IMR-90 (cell line): ENCODE results near the gene BAZ2B. TPM values are rescaled to one million over a fixed set of nuclear protein-coding genes. Genes with fewer than 3 reads are reported as not detected.

Experiments
- ATAC-seq: fragments of 200-7000 bp; cut with Tn5 transposase; 2 replicates; pipeline ENCODE4 v1.9.1; 2020; ENCODE audit warnings: low read depth, mild to moderate bottlenecking, moderate library complexity
- BruUV-seq: library from RNA; stranded (reverse); fragments of 400-500 nt; replicated peaks from 2 replicates; lab custom pipeline; 2021; lab: Mats Ljungman, UMichigan
- CTCF ChIA-PET: fragments of 300-600 bp; formaldehyde crosslinking; extraction: SDS; loops from one replicate; lab custom pipeline; 2021; ENCODE audit warnings: antibody characterized with exemption; lab: Yijun Ruan, JAX
- POLR2A ChIA-PET: fragments of 300-600 bp; sonication (Branson Sonifier 250); formaldehyde crosslinking; loops from one replicate; lab custom pipeline; 2022; ENCODE audit warnings: antibody characterized with exemption; ENCODE audit not compliant: unreplicated experiment; lab: Charles Lee
- DNase-seq: peaks from one replicate; pipeline ENCODE4 v3.0.0; 2013
- H2AFZ ChIP-seq: replicated peaks from 2 replicates; pipeline ENCODE3; 2013; ENCODE audit warnings: low read length, mild to moderate bottlenecking; ENCODE audit not compliant: poor library complexity
- H2AK5ac ChIP-seq: 2 replicates; pipeline ENCODE4 v1.6.1; 2013; ENCODE audit warnings: low read depth, low read length, inconsistent platforms
- H2AK9ac ChIP-seq: replicated peaks from 2 replicates; pipeline ENCODE3; 2013; ENCODE audit warnings: mild to moderate bottlenecking, low read depth, low read length, moderate library complexity; ENCODE audit not compliant: poor library complexity
- H2BK120ac ChIP-seq: 2 replicates; pipeline ENCODE4 v1.6.1; 2013; ENCODE audit warnings: low read depth, low read length, inconsistent platforms
- H2BK15ac ChIP-seq: 3 replicates; pipeline ENCODE4 v1.6.1; 2013; ENCODE audit warnings: low read depth, low read length, inconsistent platforms
- H2BK20ac ChIP-seq: 2 replicates; pipeline ENCODE4 v1.6.1; 2013; ENCODE audit warnings: low read depth, mild to moderate bottlenecking, inconsistent platforms, low read length, moderate library complexity
- H2BK5ac ChIP-seq: 2 replicates; pipeline ENCODE4 v1.6.1; 2013; ENCODE audit warnings: mild to moderate bottlenecking, low read depth, low read length, inconsistent platforms; ENCODE audit not compliant: poor library complexity, severe bottlenecking
- H3K14ac ChIP-seq: replicated peaks from 2 replicates; pipeline ENCODE4 v1.6.1; 2013; ENCODE audit warnings: low read depth, low read length, inconsistent platforms
- H3K18ac ChIP-seq: 2 replicates; pipeline ENCODE4 v1.6.1; 2013; ENCODE audit warnings: low read depth, low read length, control low read depth
- H3K23ac ChIP-seq: 2 replicates; pipeline ENCODE4 v1.6.1; 2013; ENCODE audit warnings: low read depth, low read length, inconsistent platforms
- H3K27ac ChIP-seq: 2 replicates; pipeline ENCODE4 v1.5.1; 2013; ENCODE audit warnings: mild to moderate bottlenecking, control low read depth, low read length; ENCODE audit not compliant: insufficient read depth
- H3K27me3 ChIP-seq: 2 replicates; pipeline ENCODE4 v1.6.1; 2013; ENCODE audit warnings: low read length; ENCODE audit not compliant: control insufficient read depth, insufficient read depth
- H3K36me3 ChIP-seq: 2 replicates; pipeline ENCODE4 v1.6.1; 2013; ENCODE audit warnings: low read length, mixed read lengths; ENCODE audit not compliant: control insufficient read depth, insufficient read depth
- H3K4ac ChIP-seq: 2 replicates; pipeline ENCODE4 v1.6.1; 2013; ENCODE audit warnings: low read depth, low read length, inconsistent platforms
- H3K4me1 ChIP-seq: 2 replicates; pipeline ENCODE4 v1.6.1; 2013; ENCODE audit warnings: low read length, mixed read lengths; ENCODE audit not compliant: control insufficient read depth, insufficient read depth
- H3K4me2 ChIP-seq: 2 replicates; pipeline ENCODE4 v1.6.1; 2013; ENCODE audit warnings: low read depth, mild to moderate bottlenecking, control low read depth, low read length, moderate library complexity
- H3K4me3 ChIP-seq: 2 replicates; pipeline ENCODE4 v1.5.1; 2013; ENCODE audit warnings: low read depth, mild to moderate bottlenecking, control low read depth, low read length, moderate library complexity; ENCODE audit not compliant: insufficient read depth
- H3K56ac ChIP-seq: 2 replicates; pipeline ENCODE4 v1.6.1; 2013; ENCODE audit warnings: low read length, inconsistent platforms; ENCODE audit not compliant: insufficient read depth; ENCODE audit errors: extremely low read depth
- H3K79me1 ChIP-seq, 2 experiments: 2 replicates each; pipeline ENCODE4 v1.6.1; 2013; ENCODE audit warnings: low read length in 2 of 2, inconsistent platforms in 1 of 2, low read depth in 1 of 2
- H3K9ac ChIP-seq: 2 replicates; pipeline ENCODE4 v1.6.1; 2013; ENCODE audit warnings: low read depth, low read length, control low read depth
- H3K9me1 ChIP-seq: 2 replicates; pipeline ENCODE4 v1.6.1; 2013; ENCODE audit warnings: low read length, inconsistent platforms; ENCODE audit not compliant: insufficient read depth
- H3K9me3 ChIP-seq: 2 replicates; pipeline ENCODE4 v1.6.1; 2013; ENCODE audit warnings: low read length; ENCODE audit not compliant: control insufficient read depth, insufficient read depth
- H4K20me1 ChIP-seq: 2 replicates; pipeline ENCODE4 v1.6.1; 2013; ENCODE audit warnings: low read length, inconsistent platforms; ENCODE audit not compliant: insufficient read depth
- H4K5ac ChIP-seq: 2 replicates; pipeline ENCODE4 v1.6.1; 2013; ENCODE audit warnings: mild to moderate bottlenecking, low read depth, low read length, control low read depth
- H4K8ac ChIP-seq, 2 experiments: 2 replicates each; pipeline ENCODE4 v1.6.1; 2013; ENCODE audit warnings: low read depth in 2 of 2, low read length in 2 of 2, control low read depth in 1 of 2, inconsistent platforms in 1 of 2
- H4K91ac ChIP-seq: 2 replicates; pipeline ENCODE4 v1.6.1; 2013; ENCODE audit warnings: low read depth, low read length, inconsistent platforms; ENCODE audit not compliant: insufficient read depth
- BHLHE40 ChIP-seq: fragments of 150-350 bp; IDR thresholded peaks from 2 replicates; pipeline ENCODE4 v1.6.1; 2016; ENCODE audit warnings: mild to moderate bottlenecking, low read depth, low read length
- CEBPB ChIP-seq: IDR thresholded peaks from 2 replicates; pipeline ENCODE4 v1.6.1; 2012; ENCODE audit warnings: low read depth, low read length, improper control_type of control experiment
- CHD1 ChIP-seq: IDR thresholded peaks from 2 replicates; pipeline ENCODE4 v1.6.1; 2012; ENCODE audit warnings: low read depth, low read length, improper control_type of control experiment
- CTCF ChIP-seq: conservative IDR thresholded peaks from 2 replicates; pipeline ENCODE4 v1.5.1; 2012; ENCODE audit warnings: mild to moderate bottlenecking, low read depth, low read length, improper control_type of control experiment
- ELK1 ChIP-seq: fragments of 150-350 bp; IDR thresholded peaks from 2 replicates; pipeline ENCODE4 v1.6.1; 2016; ENCODE audit warnings: low read depth, mild to moderate bottlenecking, low read length, moderate library complexity, borderline replicate concordance
- FOS ChIP-seq: fragments of 150-350 bp; IDR thresholded peaks from 2 replicates; pipeline ENCODE4 v1.6.1; 2016; ENCODE audit warnings: low read depth, low read length
- MAFK ChIP-seq: IDR thresholded peaks from 2 replicates; pipeline ENCODE4 v1.6.1; 2012; ENCODE audit warnings: low read depth, low read length, improper control_type of control experiment
- MAZ ChIP-seq: IDR thresholded peaks from 2 replicates; pipeline ENCODE4 v1.6.1; 2012; ENCODE audit warnings: low read depth, mild to moderate bottlenecking, low read length, improper control_type of control experiment, moderate library complexity, borderline replicate concordance
- MXI1 ChIP-seq: IDR thresholded peaks from 2 replicates; pipeline ENCODE4 v1.6.1; 2012; ENCODE audit warnings: low read depth, mild to moderate bottlenecking, low read length, moderate library complexity, borderline replicate concordance
- NFE2L2 ChIP-seq: fragments of 150-350 bp; IDR thresholded peaks from 2 replicates; pipeline ENCODE4 v1.6.1; 2016; ENCODE audit warnings: low read depth, mild to moderate bottlenecking, low read length
- POLR2A ChIP-seq: IDR thresholded peaks from 2 replicates; pipeline ENCODE4 v1.6.1; 2012; ENCODE audit warnings: mild to moderate bottlenecking, low read depth, low read length
- RAD21 ChIP-seq: IDR thresholded peaks from 2 replicates; pipeline ENCODE4 v1.6.1; 2012; ENCODE audit warnings: low read length, improper control_type of control experiment
- RCOR1 ChIP-seq: IDR thresholded peaks from 2 replicates; pipeline ENCODE4 v1.6.1; 2012; ENCODE audit warnings: mild to moderate bottlenecking, low read length, improper control_type of control experiment; ENCODE audit not compliant: insufficient replicate concordance
- RFX5 ChIP-seq: IDR thresholded peaks from 2 replicates; pipeline ENCODE4 v1.8.0; 2012; ENCODE audit warnings: low read depth, mild to moderate bottlenecking, low read length, moderate library complexity
- SMC3 ChIP-seq: fragments of 150-350 bp; IDR thresholded peaks from 2 replicates; pipeline ENCODE4 v1.6.1; 2016; ENCODE audit warnings: low read depth, mild to moderate bottlenecking, antibody characterized with exemption, low read length, moderate library complexity
- whole genome bisulfite sequencing, 2 experiments: methylation state at CpG; one replicate each; pipeline versions ENCODE4 v1.1.5 to v1.1.7; 2013; ENCODE audit warnings: missing lambda C conversion rate in 2 of 2; ENCODE audit not compliant: insufficient read length in 1 of 2; ENCODE audit errors: extremely low coverage in 2 of 2; 5-methylcytosine and 5-hydroxymethylcytosine counted together
- dilution Hi-C: fragments of 300-500 bp; cut with HindIII; formaldehyde crosslinking; loops from one replicate; pipeline ENCODE4 v1.14.3; 2018; ENCODE audit warnings: low sequenced_read_pairs; ENCODE audit not compliant: unreplicated experiment
- in situ Hi-C: fragments of 300-500 bp; cut with MboI; formaldehyde crosslinking; loops from 3 replicates; pipeline ENCODE4 v1.14.3; 2019; ENCODE audit warnings: low sequenced_read_pairs, inconsistent platforms, mixed read lengths
- intact Hi-C: fragments of 100-400 bp; cut with micrococcal nuclease; formaldehyde crosslinking; loops from 2 replicates; pipeline ENCODE4 v1.10.0; 2022
- polyA plus RNA-seq, 3 experiments: library from polyadenylated mRNA; depleted of rRNA; stranded (reverse); fragments of >200 nt; gene quantifications; 2 replicates each; pipeline ENCODE4 v1.2.3, GENCODE V29; 2012; ENCODE audit warnings: low replicate concordance in 1 of 3
- total RNA-seq: library from RNA; depleted of rRNA; stranded (reverse); fragments of >200 nt; gene quantifications from 2 replicates; pipeline ENCODE4 v1.2.3, GENCODE V29; 2012
- TF ChIP-seq, protein P1 (sequence below): fragments of 150-350 bp; IDR thresholded peaks from 2 replicates; pipeline ENCODE4 v1.6.1; 2017; ENCODE audit warnings: mild to moderate bottlenecking, antibody characterized with exemption, low read length, low read depth

The BAZ2B gene
- total and polyA plus RNA-seq, 2 of the 4 experiments (the other 2 are of a cell fraction) = 8.9 to 42.1 TPM

GRCh38 chr2:159525012-159525411, 91.3 kb downstream of the BAZ2B start:
- Histone ChIP-seq H3K36me3 (no peaks in the 10 kb centered on the region), H2BK20ac (no peak overlapping the region), H3K27me3 (no peaks in the 10 kb centered on the region), H3K4ac (no peak overlapping the region), H2AK9ac (no peak overlapping the region), H2AK5ac (no peak overlapping the region), H3K4me3 (no peak overlapping the region), H4K20me1 (no peaks in the 10 kb centered on the region), H4K8ac (no peak overlapping the region), H4K91ac (no peak overlapping the region), H3K14ac (no peak overlapping the region), H3K9me3 (no peaks in the 10 kb centered on the region), H3K18ac (no peak overlapping the region), H3K9ac (no peak overlapping the region), H3K4me2 (no peak overlapping the region), H2BK15ac (no peak overlapping the region), H3K23ac (no peak overlapping the region), H3K79me1 (0 out of 4 replicates have a peak, but pooled peaks cover 0 to 3% of the 10 kb centered on the region in 2 experiments), H3K9me1 (0 out of 2 replicates have a peak, but pooled peaks cover 2% of the 10 kb centered on the region), H3K56ac (no peak overlapping the region), H2AFZ (no peak overlapping the region), H2BK5ac (no peak overlapping the region), H3K4me1 (no peaks in the 10 kb centered on the region), H3K27ac (no peak overlapping the region), H4K5ac (no peak overlapping the region), H2BK120ac (no peak overlapping the region)
- ChIA-PET CTCF (interaction anchor here (1.4 kb wide), 1 partner anchor 19 kb away, joined by 5 read pairs; no protein-coding TSS in a partner anchor), POLR2A (no interaction called here)
- in situ Hi-C loops = no loop called here
- dilution Hi-C loops = no loop called here
- 60% methylated on average over 1 of the region's 3 CpGs; no CpG with 5 or more reads in 1 of the 2 experiments for WGBS, 2 experiments
- no peak for DNase-seq
- no TSS peak for BruUV-seq
- TF ChIP-seq NFE2L2 (no peak), BHLHE40 (no peak), MAZ (no peak), SMC3 (no peak), CTCF (no peak), ELK1 (no peak), MAFK (no peak), POLR2A (no peak), FOS (no peak), RAD21 (no peak), CHD1 (no peak), MXI1 (no peak), RCOR1 (no peak), CEBPB (no peak), RFX5 (no peak)
- TF ChIP-seq, protein P1, sequence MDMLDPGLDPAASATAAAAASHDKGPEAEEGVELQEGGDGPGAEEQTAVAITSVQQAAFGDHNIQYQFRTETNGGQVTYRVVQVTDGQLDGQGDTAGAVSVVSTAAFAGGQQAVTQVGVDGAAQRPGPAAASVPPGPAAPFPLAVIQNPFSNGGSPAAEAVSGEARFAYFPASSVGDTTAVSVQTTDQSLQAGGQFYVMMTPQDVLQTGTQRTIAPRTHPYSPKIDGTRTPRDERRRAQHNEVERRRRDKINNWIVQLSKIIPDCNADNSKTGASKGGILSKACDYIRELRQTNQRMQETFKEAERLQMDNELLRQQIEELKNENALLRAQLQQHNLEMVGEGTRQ = no peak
- no peak for ATAC-seq
- intact Hi-C loops = no loop called here
